Neural cell (in vitro differentiated cells): Measurements from ENCODE around the gene MYO3A. TPM values are rescaled to one million over a fixed set of nuclear protein-coding genes. Genes with fewer than 3 reads are reported as not detected.

Experiments
- H2AFZ ChIP-seq: fragments of 200-600, 300-800 bp; sonication (generic), shearing (Covaris generic); 2 replicates; pipeline ENCODE4 v1.6.0; 2014; ENCODE audit warnings: low read depth, mild to moderate bottlenecking, antibody characterized with exemption, low read length, moderate library complexity
- H3F3A ChIP-seq: fragments of 200-600 bp; shearing (Covaris generic); 2 replicates; pipeline ENCODE4 v1.6.1; 2016; ENCODE audit warnings: mild to moderate bottlenecking, moderate library complexity, mixed read lengths, antibody characterized with exemption, low read length; ENCODE audit not compliant: insufficient read depth, poor library complexity, severe bottlenecking
- H3K27ac ChIP-seq: fragments of 200-600, 300-800 bp; sonication (generic), shearing (Covaris generic); 2 replicates; pipeline ENCODE4 v1.5.1; 2014; ENCODE audit warnings: mild to moderate bottlenecking, low read length, moderate library complexity
- H3K27me3 ChIP-seq: fragments of 300-800, 200-600 bp; sonication (generic), shearing (Covaris generic); 2 replicates; pipeline ENCODE4 v1.6.0; 2014; ENCODE audit warnings: mild to moderate bottlenecking, low read depth, low read length, moderate library complexity; ENCODE audit not compliant: insufficient read depth
- H3K36me3 ChIP-seq: fragments of 300-800, 200-600 bp; sonication (generic), shearing (Covaris generic); 2 replicates; pipeline ENCODE4 v1.5.1; 2014; ENCODE audit warnings: mild to moderate bottlenecking, antibody characterized with exemption, low read length, moderate library complexity; ENCODE audit not compliant: insufficient read depth
- H3K4me2 ChIP-seq: fragments of 300-800, 200-600 bp; sonication (generic), shearing (Covaris generic); 2 replicates; pipeline ENCODE4 v1.6.0; 2014; ENCODE audit warnings: mild to moderate bottlenecking, low read length
- H3K4me3 ChIP-seq: fragments of 300-800, 200-600 bp; sonication (generic), shearing (Covaris generic); 2 replicates; pipeline ENCODE4 v1.5.1; 2014; ENCODE audit warnings: mild to moderate bottlenecking, low read length, moderate library complexity
- H3K79me2 ChIP-seq: fragments of 200-600 bp; shearing (Covaris generic); replicated peaks from 2 replicates; pipeline ENCODE4 v1.6.0; 2014; ENCODE audit warnings: mild to moderate bottlenecking, low read length, moderate library complexity; ENCODE audit not compliant: insufficient read depth
- H3K9ac ChIP-seq: fragments of 300-800, 200-600 bp; sonication (generic), shearing (Covaris generic); 2 replicates; pipeline ENCODE4 v1.6.1; 2016; ENCODE audit warnings: mild to moderate bottlenecking, low read length, mixed read lengths
- H3K9me2 ChIP-seq: fragments of 200-600 bp; shearing (Covaris generic); 2 replicates; pipeline ENCODE4 v1.6.1; 2016; ENCODE audit warnings: mild to moderate bottlenecking, low read length, mixed read lengths; ENCODE audit not compliant: insufficient read depth
- H3K9me3 ChIP-seq: fragments of 200-600, 300-800 bp; sonication (generic), shearing (Covaris generic); 2 replicates; pipeline ENCODE4 v1.6.1; 2016; ENCODE audit warnings: mild to moderate bottlenecking, mixed run types, low read length, moderate library complexity, mixed read lengths
- H4K20me1 ChIP-seq: fragments of 200-600 bp; shearing (Covaris generic); 2 replicates; pipeline ENCODE4 v1.6.1; 2016; ENCODE audit warnings: mild to moderate bottlenecking, mixed run types; ENCODE audit not compliant: insufficient read depth
- CTCF ChIP-seq: fragments of 450-650 bp; IDR thresholded peaks from 2 replicates; pipeline ENCODE4 v1.5.1; 2014; ENCODE audit warnings: antibody characterized with exemption, mild to moderate bottlenecking, moderate library complexity; ENCODE audit not compliant: poor library complexity, severe bottlenecking
- EP300 ChIP-seq: fragments of 450-650 bp; conservative IDR thresholded peaks from 2 replicates; pipeline ENCODE4 v1.6.1; 2014; ENCODE audit warnings: antibody characterized with exemption, mild to moderate bottlenecking, moderate library complexity; ENCODE audit not compliant: poor library complexity, severe bottlenecking
- EZH2 ChIP-seq: fragments of 200-600, 300-800 bp; shearing (Covaris generic), sonication (generic); IDR thresholded peaks from 2 replicates; pipeline ENCODE4 v1.6.1; 2014; ENCODE audit warnings: antibody characterized with exemption, low read length, borderline replicate concordance, mild to moderate bottlenecking; ENCODE audit not compliant: insufficient read depth, poor library complexity, severe bottlenecking
- MXI1 ChIP-seq: fragments of 450-650 bp; conservative IDR thresholded peaks from 2 replicates; pipeline ENCODE4 v1.6.1; 2014; ENCODE audit warnings: antibody characterized with exemption, mild to moderate bottlenecking; ENCODE audit not compliant: poor library complexity, severe bottlenecking
- POLR2AphosphoS5 ChIP-seq: IDR thresholded peaks from 2 replicates; pipeline ENCODE4 v1.6.1; 2012
- RAD21 ChIP-seq: fragments of 450-650 bp; conservative IDR thresholded peaks from 2 replicates; pipeline ENCODE4 v1.6.1; 2014; ENCODE audit warnings: antibody characterized with exemption, mild to moderate bottlenecking, moderate library complexity
- REST ChIP-seq: IDR thresholded peaks from 2 replicates; pipeline ENCODE4 v1.6.1; 2012; ENCODE audit warnings: borderline replicate concordance
- SMC3 ChIP-seq: fragments of 450-650 bp; conservative IDR thresholded peaks from 2 replicates; pipeline ENCODE4 v1.6.1; 2014; ENCODE audit warnings: antibody characterized with exemption, mild to moderate bottlenecking, moderate library complexity; ENCODE audit not compliant: poor library complexity
- TAF1 ChIP-seq: IDR thresholded peaks from 2 replicates; pipeline ENCODE4 v1.6.1; 2012; ENCODE audit warnings: low read depth
- polyA plus RNA-seq: library from polyadenylated mRNA; depleted of rRNA; stranded (reverse); fragments of >200 nt; gene quantifications from 2 replicates; pipeline ENCODE4 v1.2.3, GENCODE V29; 2014

Gene MYO3A
- polyA plus RNA-seq, 1 donor from 2014 or later, result 4.1 TPM

GRCh38 chr10:26225322-26225721, 291.3 kb downstream of the MYO3A start:
- H3K4me2 ChIP-seq, result no peak overlapping the region
- peaks cover 56% of the 10 kb centered on the region for H3K79me2 ChIP-seq
- H3K27me3 ChIP-seq, result no peaks in the 10 kb centered on the region
- H3K9me2 ChIP-seq, result no peaks in the 10 kb centered on the region
- H3K9me3 ChIP-seq, result no peaks in the 10 kb centered on the region
- no peaks in the 10 kb centered on the region for H4K20me1 ChIP-seq
- H3K36me3 ChIP-seq, result peaks cover 29% of the 10 kb centered on the region
- H2AFZ ChIP-seq, result no peak overlapping the region
- peak overlapping the region; percentile 5 for H3K4me3 ChIP-seq
- H3K27ac ChIP-seq, result no peak overlapping the region
- no peaks in the 10 kb centered on the region for H3F3A ChIP-seq
- no peak for TF ChIP-seq MXI1
- no peak for TF ChIP-seq REST
- TF ChIP-seq EZH2, result no peak
- no peak for TF ChIP-seq RAD21
- no peak for TF ChIP-seq CTCF
- no peak for TF ChIP-seq POLR2AphosphoS5
- no peak for TF ChIP-seq EP300
- TF ChIP-seq TAF1, result no peak
- TF ChIP-seq SMC3, result no peak
- no peak overlapping the region for H3K9ac ChIP-seq

GRCh38 chr10:26227786-26228185, 293.8 kb downstream of the MYO3A start:
- TF ChIP-seq TAF1, result no peak
- TF ChIP-seq REST, result no peak
- TF ChIP-seq POLR2AphosphoS5, result no peak
- TF ChIP-seq MXI1, result no peak
- TF ChIP-seq RAD21, result no peak
- no peak for TF ChIP-seq SMC3
- TF ChIP-seq EP300, result no peak
- TF ChIP-seq EZH2, result no peak
- no peak for TF ChIP-seq CTCF
- Histone ChIP-seq H3K9me3 (no peaks in the 10 kb centered on the region), H3K36me3 (peaks cover 30% of the 10 kb centered on the region), H3K4me2 (no peak overlapping the region), H3K27me3 (no peaks in the 10 kb centered on the region), H3K79me2 (peaks cover 34% of the 10 kb centered on the region), H3K9ac (no peak overlapping the region), H3K27ac (no peak overlapping the region), H3K4me3 (no peak overlapping the region), H3F3A (no peaks in the 10 kb centered on the region), H2AFZ (no peak overlapping the region), H4K20me1 (no peaks in the 10 kb centered on the region), H3K9me2 (no peaks in the 10 kb centered on the region)
